K562 (cell line): ENCODE data around the gene COL20A1. TPM values are rescaled to one million over a fixed set of nuclear protein-coding genes. Genes with fewer than 3 reads are reported as not detected.
A peak's percentile ranks its signal among the peaks of the same experiment; 100 is the strongest.
"Not testable (repeated sequence)": the region's sequence is repeated elsewhere in the genome, so short reads cannot be mapped to it uniquely, and the experiment has no call there.

ENCODE experiments used
- ATAC-seq: fragments of 200-7000 bp; cut with Tn5 transposase; 3 replicates; pipeline ENCODE4 v1.9.1; 2020; ENCODE audit warnings: moderate library complexity
- BruUV-seq: library from RNA; stranded (reverse); fragments of 400-500 nt; replicated peaks from 2 replicates; lab custom pipeline; 2021; lab: Mats Ljungman, UMichigan
- CTCF ChIA-PET: fragments of 300-600 bp; formaldehyde crosslinking; extraction: SDS; loops from one replicate; lab custom pipeline; 2021; ENCODE audit warnings: low intra/inter-chr PET ratio; lab: Yijun Ruan, JAX
- POLR2A ChIA-PET: fragments of 300-600, 350-650 bp; sonication (Branson Sonifier 250); formaldehyde crosslinking; extraction: SDS; loops from one replicate; lab custom pipeline; 2021; ENCODE audit warnings: antibody characterized with exemption, inconsistent platforms; lab: Yijun Ruan, JAX
- DNase-seq, 4 experiments: peaks; one replicate each; pipeline versions ENCODE4 v3.0.0 to v3.0.0-alpha.2; 2011 to 2018; ENCODE audit warnings: low spot score in 3 of 4, mixed read lengths in 3 of 4; ENCODE audit errors: extremely low read depth in 1 of 4
- FAIRE-seq: peaks from 2 replicates; lab custom pipeline; 2011; peaks lifted over from hg19 to GRCh38; lab: Jason Lieb, UNC
- H2AFZ ChIP-seq: 2 replicates; pipeline ENCODE4 v1.6.0; 2011; ENCODE audit warnings: low read depth, low read length, control low read depth, inconsistent platforms
- H3K27ac ChIP-seq: fragments of 200-600 bp; 3 replicates; pipeline ENCODE4 v1.8.0; 2011; ENCODE audit warnings: low read depth, mild to moderate bottlenecking, control low read depth, inconsistent platforms, low read length, moderate library complexity, mixed read lengths; ENCODE audit errors: extremely low read depth
- H3K27me3 ChIP-seq, 2 experiments: fragments of 300-600 bp in 1 of 2; 2 replicates in 1 of 2; 3 replicates in 1 of 2; pipeline versions ENCODE4 v1.6.0 to v1.8.0; 2011; ENCODE audit warnings: inconsistent platforms in 2 of 2, low read length in 2 of 2, mild to moderate bottlenecking in 1 of 2, mixed read lengths in 1 of 2, moderate library complexity in 1 of 2; ENCODE audit not compliant: control insufficient read depth in 2 of 2, insufficient read depth in 2 of 2
- H3K36me3 ChIP-seq: fragments of 300-600 bp; 3 replicates; pipeline ENCODE4 v1.8.0; 2011; ENCODE audit warnings: mild to moderate bottlenecking, low read length, inconsistent platforms; ENCODE audit not compliant: control insufficient read depth, insufficient read depth
- H3K4me1 ChIP-seq, 2 experiments: fragments of 200-600 bp in 1 of 2; replicated peaks in 1 of 2; 2 replicates in 1 of 2; 3 replicates in 1 of 2; pipeline versions ENCODE4 v1.5.1 to v1.8.0; 2011; ENCODE audit warnings: inconsistent platforms in 2 of 2, low read length in 2 of 2, mild to moderate bottlenecking in 1 of 2, mixed read lengths in 1 of 2, moderate library complexity in 1 of 2; ENCODE audit not compliant: control insufficient read depth in 2 of 2, insufficient read depth in 2 of 2
- H3K4me2 ChIP-seq: 2 replicates; pipeline ENCODE4 v1.6.1; 2011; ENCODE audit warnings: low read length, control low read depth, inconsistent platforms, mixed read lengths; ENCODE audit not compliant: insufficient read depth
- H3K4me3 ChIP-seq: fragments of 200-600 bp; sonication (generic), shearing (Covaris generic); 2 replicates; pipeline ENCODE4 v1.5.1; 2016; ENCODE audit warnings: control low read depth, inconsistent platforms
- H3K79me2 ChIP-seq: fragments of 200-600 bp; 3 replicates; pipeline ENCODE4 v1.8.0; 2011; ENCODE audit warnings: low read length, inconsistent platforms; ENCODE audit not compliant: control insufficient read depth, insufficient read depth
- H3K9ac ChIP-seq, 2 experiments: 2 replicates each; pipeline versions ENCODE4 v1.6.0 to v1.6.1; 2011; ENCODE audit warnings: low read depth in 2 of 2, low read length in 2 of 2, control low read depth in 1 of 2, inconsistent platforms in 1 of 2, mild to moderate bottlenecking in 1 of 2, mixed read lengths in 1 of 2; ENCODE audit not compliant: insufficient read depth in 1 of 2
- H3K9me1 ChIP-seq: one replicate; pipeline ENCODE4 v1.6.0; 2011; ENCODE audit warnings: inconsistent platforms, mild to moderate bottlenecking, low read length, moderate library complexity; ENCODE audit not compliant: control insufficient read depth, insufficient read depth
- H3K9me3 ChIP-seq: replicated peaks from 2 replicates; pipeline ENCODE4 v1.5.1; 2011; ENCODE audit warnings: low read depth, low read length, inconsistent platforms; ENCODE audit not compliant: control insufficient read depth, insufficient read depth
- H4K20me1 ChIP-seq: replicated peaks from 2 replicates; pipeline ENCODE4 v1.6.1; 2011; ENCODE audit warnings: low read length, inconsistent platforms, mixed read lengths; ENCODE audit not compliant: control insufficient read depth, insufficient read depth
- CBX3 ChIP-seq, 2 experiments: IDR thresholded peaks; 1 replicate in 1 of 2; 2 replicates in 1 of 2; pipeline ENCODE4 v1.6.1; 2012; ENCODE audit warnings: inconsistent platforms in 2 of 2, low read length in 2 of 2, borderline replicate concordance in 1 of 2, control low read depth in 1 of 2
- SAP30 ChIP-seq: fragments of 200-600 bp; sonication (generic); IDR thresholded peaks from 2 replicates; pipeline ENCODE4 v1.6.1; 2012; ENCODE audit warnings: borderline replicate concordance, low read depth, mild to moderate bottlenecking, moderate library complexity, low read length, control low read depth, inconsistent platforms; ENCODE audit not compliant: insufficient read depth, poor library complexity, severe bottlenecking
- TEAD4 ChIP-seq, 2 experiments: sonication (generic) in 1 of 2; formaldehyde crosslinking in 1 of 2; IDR thresholded peaks; 2 replicates each; pipeline versions ENCODE4 v1.6.1 to v1.8.0; 2012 to 2022; ENCODE audit warnings: borderline replicate concordance in 1 of 2, inconsistent platforms in 1 of 2, low read length in 1 of 2, mild to moderate bottlenecking in 1 of 2, missing genetic modification reagents in 1 of 2
- YY1 ChIP-seq, 3 experiments: IDR thresholded peaks; 2 replicates each; pipeline ENCODE4 v1.6.1; 2011; ENCODE audit warnings: low read length in 2 of 3, mild to moderate bottlenecking in 2 of 3, moderate library complexity in 2 of 3, borderline replicate concordance in 1 of 3, control low read depth in 1 of 3, low read depth in 1 of 3; ENCODE audit not compliant: insufficient read depth in 3 of 3, insufficient replicate concordance in 2 of 3, control insufficient read depth in 1 of 3, insufficient read length in 1 of 3; ENCODE audit errors: extremely low read depth in 1 of 3
- ZBTB33 ChIP-seq: sonication (generic); formaldehyde crosslinking; IDR thresholded peaks from 2 replicates; pipeline ENCODE4 v1.8.1; 2023; ENCODE audit warnings: mild to moderate bottlenecking, missing genetic modification reagents
- ZC3H11A ChIP-seq: IDR thresholded peaks from 2 replicates; pipeline ENCODE4 v1.6.1; 2012; ENCODE audit warnings: low read depth, low read length, improper control_type of control experiment
- WGBS: fragments of 100-300 bp; shearing (Covaris generic); methylation state at CpG from one replicate; pipeline ENCODE4 v1.1.6; 2016; ENCODE audit warnings: low coverage, mixed read lengths; ENCODE audit not compliant: insufficient coverage; ENCODE audit errors: missing lambda C conversion rate; 5-methylcytosine and 5-hydroxymethylcytosine counted together
- in situ Hi-C: fragments of 300-500 bp; cut with MboI; formaldehyde crosslinking; loops from 4 replicates; pipeline ENCODE4 v1.15.0; 2018; ENCODE audit warnings: inconsistent platforms, mixed read lengths
- intact Hi-C: fragments of 100-400 bp; cut with micrococcal nuclease; formaldehyde crosslinking; loops from 2 replicates; pipeline ENCODE4 v1.14.2; 2022
- polyA plus RNA-seq, 8 experiments: library from polyadenylated mRNA; depleted of rRNA in 4 of 8; stranded (reverse) in 5 of 8; unstranded in 3 of 8; fragments of >200 nt; fragmentation: Nextera tagmentation in 2 of 8; fragmentation: Illumina TruSeq in 1 of 8; extraction: Ambion mirVana in 2 of 8; extraction: Trizol in 1 of 8; gene quantifications; 2 replicates each; pipeline versions ENCODE4 v1.2.1 to v1.2.3, GENCODE V29; 2011 to 2014; ENCODE audit warnings: inconsistent platforms in 1 of 8, missing spikeins in 1 of 8
- total RNA-seq, 7 experiments: library from RNA; depleted of rRNA in 6 of 7; stranded (reverse); fragments of >200 nt in 6 of 7; fragmentation: Illumina TruSeq in 2 of 7; extraction: Trizol in 2 of 7; gene quantifications; 2 replicates each; pipeline versions ENCODE4 v1.2.1 to v1.2.3, GENCODE V29; 2011 to 2021; ENCODE audit warnings: low replicate concordance in 1 of 7
- TF ChIP-seq, protein P1 (sequence below): fragments of 150-350 bp; conservative IDR thresholded peaks from 2 replicates; pipeline ENCODE4 v1.6.1; 2014; ENCODE audit warnings: low read length

The COL20A1 gene
- total and polyA plus RNA-seq, 9 of the 15 experiments (the other 6 are each of a cell fraction or from before 2014, with no cell fraction given): not detected

- FAIRE-seq: peak; percentile 71
- H3K4me1 ChIP-seq: peaks cover 0 to 14% of the 10 kb centered on the region in 2 experiments; a peak in 1 of 5 replicates
Measured at GRCh38 chr20:63335060-63335459, 42.1 kb downstream of the COL20A1 start.

More at GRCh38 chr20:63335060-63335459, 42.1 kb downstream of the COL20A1 start:
- H4K20me1 ChIP-seq; H3K79me2 ChIP-seq; H3K27ac ChIP-seq; intact Hi-C loops; DNase-seq; ATAC-seq; BruUV-seq; H3K4me3 ChIP-seq; H3K9me1 ChIP-seq; in situ Hi-C loops; H3K4me2 ChIP-seq; H3K36me3 ChIP-seq; H3K9me3 ChIP-seq; H3K9ac ChIP-seq; CTCF ChIA-PET; TF ChIP-seq TEAD4 (CRISPR knock-in tag; IDR thresholded peaks at IDR 0.05; ENCODE audit: borderline replicate concordance): not testable (repeated sequence)
- POLR2A ChIA-PET: interaction anchor here (1.3 kb wide), 1 partner anchor 14 kb away, joined by 4 read pairs; no protein-coding TSS in a partner anchor
- peak; percentile 90; the same call in 1 of the 2 replicates for TF ChIP-seq ZC3H11A
- TF ChIP-seq, protein P1, sequence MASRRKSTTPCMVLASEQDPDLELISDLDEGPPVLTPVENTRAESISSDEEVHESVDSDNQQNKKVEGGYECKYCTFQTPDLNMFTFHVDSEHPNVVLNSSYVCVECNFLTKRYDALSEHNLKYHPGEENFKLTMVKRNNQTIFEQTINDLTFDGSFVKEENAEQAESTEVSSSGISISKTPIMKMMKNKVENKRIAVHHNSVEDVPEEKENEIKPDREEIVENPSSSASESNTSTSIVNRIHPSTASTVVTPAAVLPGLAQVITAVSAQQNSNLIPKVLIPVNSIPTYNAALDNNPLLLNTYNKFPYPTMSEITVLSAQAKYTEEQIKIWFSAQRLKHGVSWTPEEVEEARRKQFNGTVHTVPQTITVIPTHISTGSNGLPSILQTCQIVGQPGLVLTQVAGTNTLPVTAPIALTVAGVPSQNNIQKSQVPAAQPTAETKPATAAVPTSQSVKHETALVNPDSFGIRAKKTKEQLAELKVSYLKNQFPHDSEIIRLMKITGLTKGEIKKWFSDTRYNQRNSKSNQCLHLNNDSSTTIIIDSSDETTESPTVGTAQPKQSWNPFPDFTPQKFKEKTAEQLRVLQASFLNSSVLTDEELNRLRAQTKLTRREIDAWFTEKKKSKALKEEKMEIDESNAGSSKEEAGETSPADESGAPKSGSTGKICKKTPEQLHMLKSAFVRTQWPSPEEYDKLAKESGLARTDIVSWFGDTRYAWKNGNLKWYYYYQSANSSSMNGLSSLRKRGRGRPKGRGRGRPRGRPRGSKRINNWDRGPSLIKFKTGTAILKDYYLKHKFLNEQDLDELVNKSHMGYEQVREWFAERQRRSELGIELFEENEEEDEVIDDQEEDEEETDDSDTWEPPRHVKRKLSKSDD: peak; percentile 52; the same call in 1 of the 2 replicates
- peak; percentile 49 for TF ChIP-seq SAP30
- TF ChIP-seq CBX3 (IDR thresholded peaks at IDR 0.05; ENCODE audit: borderline replicate concordance in 1 of 2, low read length in 2 of 2): peak in 1 of 2 experiments; percentile 61; a peak in 2 of 3 replicates
- 0 out of 2 replicates have a peak, but pooled peaks have one; percentile 46 for TF ChIP-seq ZBTB33 (CRISPR knock-in tag)
- peak; percentile 87 for TF ChIP-seq TEAD4 (IDR thresholded peaks at IDR 0.05; ENCODE audit: low read length)
- peak; percentile 82 to 95 (median 87) for TF ChIP-seq YY1 (IDR thresholded peaks at IDR 0.05; ENCODE audit: borderline replicate concordance in 1 of 3, control insufficient read depth in 1 of 3, extremely low read depth in 1 of 3, insufficient read depth in 3 of 3, insufficient read length in 1 of 3, insufficient replicate concordance in 2 of 3, low read depth in 1 of 3, low read length in 2 of 3)
- peak overlapping the region; percentile 79 for H2AFZ ChIP-seq
- 44% methylated on average over 7 of the region's 9 CpGs for WGBS
- H3K27me3 ChIP-seq: peaks cover 3 to 24% of the 10 kb centered on the region in 2 experiments; a peak in 3 of 5 replicates
